ENCODE results near the gene MYL6B. TPM values are rescaled to one million over a fixed set of nuclear protein-coding genes. Genes with fewer than 3 reads are reported as not detected.

Gene MYL6B
- total and polyA plus RNA-seq, 2 of the 4 experiments (the other 2 are of a cell fraction), result 78.3 to 112 TPM

DNA sequence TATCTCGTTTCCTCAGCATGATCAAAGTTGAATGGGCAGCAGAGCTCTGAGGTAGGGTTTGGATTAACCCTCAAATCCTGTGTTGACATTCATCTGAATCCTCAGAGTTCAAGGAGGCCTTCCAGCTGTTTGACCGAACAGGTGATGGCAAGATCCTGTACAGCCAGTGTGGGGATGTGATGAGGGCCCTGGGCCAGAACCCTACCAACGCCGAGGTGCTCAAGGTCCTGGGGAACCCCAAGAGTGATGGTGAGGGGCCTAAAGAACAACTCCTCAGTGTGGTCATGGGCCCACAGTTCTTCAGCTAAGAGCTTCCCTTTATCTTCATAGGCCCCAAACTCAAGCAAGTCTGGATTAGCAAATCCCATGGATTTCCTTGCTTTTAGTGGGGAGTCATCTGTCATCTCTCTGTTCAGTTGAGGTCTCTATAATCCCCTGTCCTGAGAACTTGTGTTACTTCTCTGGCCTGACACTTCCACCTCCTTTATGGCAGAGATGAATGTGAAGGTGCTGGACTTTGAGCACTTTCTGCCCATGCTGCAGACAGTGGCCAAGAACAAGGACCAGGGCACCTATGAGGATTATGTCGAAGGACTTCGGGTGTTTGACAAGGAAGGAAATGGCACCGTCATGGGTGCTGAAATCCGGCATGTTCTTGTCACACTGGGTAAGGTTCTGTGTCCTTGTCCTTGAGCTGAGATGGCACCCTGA lies 7.2 kb downstream of the MYL6B start:
- Histone ChIP-seq H3K9me3 (ENCODE audit: control insufficient read depth, insufficient read depth, low read length) (no peaks in the 10 kb centered on the region), H4K20me1 (ENCODE audit: insufficient read depth, low read length) (peaks cover 64% of the 10 kb centered on the region), H3K4me1 (ENCODE audit: control insufficient read depth, insufficient read depth, low read length) (peaks cover 15% of the 10 kb centered on the region), H3K79me1 (ENCODE audit: low read depth in 1 of 2, low read length in 2 of 2) (peaks cover 14 to 59% of the 10 kb centered on the region in 2 experiments), H2AFZ (replicated peaks; ENCODE audit: low read length, poor library complexity) (peak overlapping the region; percentile 61), H2AK5ac (ENCODE audit: low read depth, low read length) (peak overlapping the region; percentile 95), H3K4ac (ENCODE audit: low read depth, low read length) (peak overlapping the region; percentile 97), H3K9ac (ENCODE audit: low read depth, low read length) (peak overlapping the region; percentile 100), H3K56ac (ENCODE audit: extremely low read depth, insufficient read depth, low read length) (peak overlapping the region; percentile 99), H3K4me2 (ENCODE audit: low read depth, low read length) (peak overlapping the region; percentile 98), H3K9me1 (ENCODE audit: insufficient read depth, low read length) (peaks cover 3% of the 10 kb centered on the region; the same call in 1 of the 2 replicates), H2BK5ac (ENCODE audit: low read depth, low read length, poor library complexity, severe bottlenecking) (peak overlapping the region; percentile 91), H4K8ac (ENCODE audit: low read depth in 2 of 2, low read length in 2 of 2) (peak overlapping the region; percentile 79 to 94), H2BK120ac (ENCODE audit: low read depth, low read length) (peak overlapping the region; percentile 2; the same call in 1 of the 2 replicates), H2BK20ac (ENCODE audit: low read depth, low read length) (no peak overlapping the region), H3K4me3 (ENCODE audit: insufficient read depth, low read depth, low read length) (peak overlapping the region; percentile 73), H3K18ac (ENCODE audit: low read depth, low read length) (peak overlapping the region; percentile 8; the same call in 1 of the 2 replicates), H2BK15ac (ENCODE audit: low read depth, low read length) (peak overlapping the region; percentile 14; the same call in 1 of the 3 replicates), H3K27ac (ENCODE audit: insufficient read depth, low read length) (peak overlapping the region; percentile 90), H2AK9ac (replicated peaks; ENCODE audit: low read depth, low read length, poor library complexity) (peak overlapping the region; percentile 99), H3K23ac (ENCODE audit: low read depth, low read length) (peak overlapping the region; percentile 99), H4K5ac (ENCODE audit: low read depth, low read length) (peak overlapping the region; percentile 10), H3K14ac (replicated peaks; ENCODE audit: low read depth, low read length) (peak overlapping the region; percentile 98), H3K36me3 (ENCODE audit: control insufficient read depth, insufficient read depth, low read length) (peaks cover 58% of the 10 kb centered on the region), H3K27me3 (ENCODE audit: control insufficient read depth, insufficient read depth, low read length) (no peaks in the 10 kb centered on the region), H4K91ac (ENCODE audit: insufficient read depth, low read depth, low read length) (peak overlapping the region; percentile 95)
- ATAC-seq (ENCODE audit: low read depth) (no peak), DNase-seq (no peak)
- BruUV-seq (replicated peaks), result TSS peak; percentile 77
- in situ Hi-C loops (cut with MboI; ENCODE audit: low sequenced_read_pairs), result no loop called here
- CTCF ChIA-PET, result no interaction called here
- TF ChIP-seq RAD21 (IDR thresholded peaks at IDR 0.05; ENCODE audit: low read length), result no peak
- no peak for TF ChIP-seq POLR2A (IDR thresholded peaks at IDR 0.05; ENCODE audit: low read depth, low read length)
- TF ChIP-seq NFE2L2 (IDR thresholded peaks at IDR 0.05; ENCODE audit: low read depth, low read length), result no peak
- POLR2A ChIA-PET (ENCODE audit: unreplicated experiment), result interaction anchor here (1.6 kb wide), 1 partner anchor 31 kb away, joined by 8 read pairs; the partner anchor contains the start of gene ESYT1
- 7% methylated on average over 2 of the region's 8 CpGs; no CpG with 5 or more reads in 1 of the 2 experiments for WGBS, 2 experiments (ENCODE audit: extremely low coverage in 2 of 2, insufficient read length in 1 of 2)
- dilution Hi-C loops (cut with HindIII; ENCODE audit: low sequenced_read_pairs, unreplicated experiment), result no loop called here
- intact Hi-C loops (cut with micrococcal nuclease), result loop anchor here (2.0 kb wide), 3 partner anchors 33 to 61 kb away; partner anchors contain the start of genes RNF41 and ZC3H10

Measured in IMR-90 (cell line).